Stimulated activated effector memory CD8-positive, alpha-beta T cell treated with anti-CD3 and anti-CD28 coated beads, Interleukin-12 subunit alpha, Interleukin-12 subunit beta, amount 100 ng/mL, for 72 hours (primary cell): ENCODE data around the gene MAP1S.

Source experiments
- ATAC-seq: fragments of 150-1000 bp; cut with Tn5 transposase; 2 replicates; pipeline ENCODE4 v1.10.0; 2021
- DNase-seq, 2 donors: peaks; one replicate each; pipeline ENCODE4 v3.0.0; 2021 to 2022; ENCODE audit warnings: low spot score in 2 of 2
- H3K27ac Mint-ChIP-seq: one replicate; pipeline ENCODE4 v1.8.0; 2022; ENCODE audit warnings: mild to moderate bottlenecking, mixed read lengths
- H3K36me3 Mint-ChIP-seq: one replicate; pipeline ENCODE4 v1.8.0; 2022; ENCODE audit warnings: mild to moderate bottlenecking, mixed read lengths
- H3K4me1 Mint-ChIP-seq: one replicate; pipeline ENCODE4 v1.8.0; 2022; ENCODE audit warnings: mixed read lengths
- H3K4me3 Mint-ChIP-seq: one replicate; pipeline ENCODE4 v1.8.0; 2022; ENCODE audit warnings: mild to moderate bottlenecking, mixed read lengths
- H3K9me3 Mint-ChIP-seq: one replicate; pipeline ENCODE4 v1.8.0; 2022; ENCODE audit warnings: mixed read lengths

The MAP1S gene

DNA sequence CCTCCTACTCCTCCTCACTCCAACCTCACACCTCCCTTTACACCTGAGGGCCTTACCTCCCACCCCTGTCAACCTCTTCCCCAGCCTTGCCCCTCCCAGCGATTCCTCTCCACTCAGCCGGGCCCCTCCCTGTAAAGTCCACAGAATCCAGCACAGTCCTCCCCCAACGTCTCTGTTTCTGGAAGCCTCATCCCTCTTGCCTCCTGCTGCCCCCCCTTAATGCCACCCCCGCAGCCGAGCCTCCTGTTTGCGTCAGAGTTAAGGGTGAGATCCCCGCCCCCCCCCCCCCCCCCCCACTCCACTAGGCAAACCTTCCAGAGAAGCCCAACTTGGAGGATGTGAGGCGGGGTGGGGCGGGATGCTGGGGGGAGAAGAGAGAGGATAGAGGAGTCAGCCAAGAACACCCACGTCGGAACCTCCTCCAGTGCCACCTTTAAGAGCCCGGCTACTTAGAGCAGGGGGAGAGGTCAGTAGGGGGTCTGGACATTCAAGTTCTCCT, 33.2 kb upstream of the MAP1S start:
- no peaks in the 10 kb centered on the region for H3K36me3 Mint-ChIP-seq
- peaks cover 2% of the 10 kb centered on the region for H3K9me3 Mint-ChIP-seq
- H3K4me3 Mint-ChIP-seq = peak overlapping the region; percentile 30
- peaks cover 22% of the 10 kb centered on the region for H3K4me1 Mint-ChIP-seq
- DNase-seq = no peak
- H3K27ac Mint-ChIP-seq = no peak overlapping the region
- no peak for ATAC-seq

DNA sequence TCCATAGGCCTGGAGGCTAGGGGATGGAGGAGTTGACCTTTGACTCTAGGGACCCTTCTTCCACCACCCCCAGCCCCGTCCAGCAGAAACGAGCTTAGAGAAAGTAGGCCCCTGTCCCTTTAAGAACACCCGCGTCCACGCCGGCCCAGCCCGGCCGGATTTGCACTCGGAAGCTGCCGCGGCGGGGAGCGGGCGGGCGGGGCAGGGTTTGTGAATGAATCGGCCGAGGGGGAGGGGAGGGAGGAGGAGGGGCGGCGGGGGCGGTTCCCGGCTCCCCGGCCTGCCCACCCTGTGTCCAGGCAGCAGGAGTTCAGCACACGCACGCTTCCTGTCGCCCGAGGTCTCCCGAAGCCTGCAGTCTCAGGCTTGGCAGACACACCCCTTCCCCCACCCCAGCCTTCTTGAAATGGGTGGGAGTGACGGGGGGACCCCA, 32.7 kb upstream of the MAP1S start:
- ATAC-seq (no peak), DNase-seq (no peak)
- Mint-ChIP-seq H3K9me3 (peaks cover 2% of the 10 kb centered on the region), H3K4me1 (peaks cover 19% of the 10 kb centered on the region), H3K4me3 (peak overlapping the region; percentile 30), H3K27ac (no peak overlapping the region), H3K36me3 (no peaks in the 10 kb centered on the region)

DNA sequence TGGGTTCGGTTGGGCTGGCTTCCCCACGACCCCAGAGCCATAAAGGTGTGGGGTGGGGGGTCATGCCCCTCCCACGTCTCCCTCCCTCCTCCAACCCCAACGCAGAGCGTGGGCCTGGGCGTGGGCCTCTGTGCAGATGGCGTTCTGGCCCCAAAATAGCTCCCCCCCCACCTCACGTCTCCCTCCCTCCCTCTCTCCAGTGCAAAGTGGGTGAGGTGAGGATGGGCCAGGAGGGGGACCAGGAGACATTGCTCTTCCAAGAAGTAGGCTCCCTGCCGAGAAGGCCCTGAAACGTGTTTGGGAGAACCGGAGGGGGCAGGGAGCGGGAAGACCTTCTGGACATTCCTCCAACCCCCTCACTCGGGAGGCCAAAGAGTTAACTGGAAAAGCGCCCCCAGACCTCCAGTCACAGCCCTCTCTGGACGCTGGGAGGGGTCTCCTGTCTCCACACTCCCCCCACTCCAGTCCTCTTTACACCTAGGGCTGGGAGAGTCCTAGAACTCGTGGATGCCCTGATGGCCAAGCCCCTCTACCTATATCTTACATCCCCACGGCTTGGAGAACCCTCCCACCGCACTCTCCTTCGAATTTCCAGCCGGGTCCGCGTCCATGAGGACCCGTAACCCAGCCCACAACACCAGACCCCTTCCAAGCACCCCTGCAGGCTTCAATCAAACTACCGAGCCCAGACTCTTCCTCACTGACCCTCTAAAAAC, 32.0 kb upstream of the MAP1S start:
- H3K9me3 Mint-ChIP-seq = peaks cover 2% of the 10 kb centered on the region
- no peak overlapping the region for H3K27ac Mint-ChIP-seq
- H3K4me3 Mint-ChIP-seq = peak overlapping the region; percentile 30
- H3K36me3 Mint-ChIP-seq = no peaks in the 10 kb centered on the region
- DNase-seq (no peak), ATAC-seq (no peak)
- H3K4me1 Mint-ChIP-seq = peaks cover 19% of the 10 kb centered on the region

DNA sequence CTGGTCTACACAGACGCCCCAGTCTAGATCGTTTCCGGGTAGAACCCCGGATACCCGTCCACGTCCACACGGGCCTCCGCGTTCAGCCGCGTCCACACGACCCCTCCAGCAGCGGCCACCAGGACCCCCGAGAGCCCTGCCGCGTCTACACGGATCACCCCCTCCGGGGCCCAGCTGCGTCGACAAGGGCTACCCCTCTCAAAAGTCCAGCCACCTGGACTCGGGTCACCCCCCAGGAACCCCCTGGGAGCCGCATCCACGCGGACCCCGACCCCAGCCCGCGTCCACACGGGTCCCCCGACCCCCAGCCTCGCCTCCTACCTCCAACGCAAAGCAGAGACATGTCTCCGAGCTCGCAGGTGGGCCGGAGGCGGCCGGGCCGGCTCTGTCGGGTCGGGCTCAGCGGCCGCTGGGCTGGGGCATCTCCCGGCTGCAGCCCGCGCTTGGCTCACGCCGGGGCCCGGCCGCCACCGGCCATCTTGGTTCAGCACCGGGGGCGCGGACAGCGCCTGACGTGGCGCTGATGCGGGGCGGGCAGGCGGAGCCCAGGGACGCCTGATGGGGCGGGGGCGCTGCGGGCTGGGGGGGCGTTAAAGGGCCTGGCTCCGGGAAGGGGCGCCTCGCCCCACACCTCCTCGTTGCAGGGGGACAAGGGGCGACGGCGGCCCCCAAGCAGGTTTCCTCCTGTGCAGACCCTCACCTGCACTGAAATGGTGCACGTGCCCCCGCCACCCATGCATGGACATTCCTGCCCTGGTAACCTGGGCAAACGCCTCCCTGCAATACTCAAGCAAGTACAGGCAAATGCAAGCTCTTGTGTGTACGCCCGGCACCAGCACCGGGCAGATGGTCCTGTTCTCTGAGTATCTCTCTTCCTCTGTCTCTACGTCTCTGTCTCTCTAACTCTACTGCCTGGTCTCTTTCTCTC, 31.2 kb upstream of the MAP1S start, which contains the start of gene UNC13A:
UNC13A (minus strand) TSS at position 498 of the 928 bp plus-strand sequence; CDS start at position 343, 155 bp downstream.
- Mint-ChIP-seq H3K4me1 (peaks cover 19% of the 10 kb centered on the region), H3K4me3 (peak within 1 kb of the TSS; percentile 30), H3K27ac (no peak within 1 kb of the TSS), H3K36me3 (no peaks in the 10 kb centered on the region), H3K9me3 (peaks cover 2% of the 10 kb centered on the region)
- peak; percentile 51 to 60 for DNase-seq
- peak; percentile 68 for ATAC-seq

DNA sequence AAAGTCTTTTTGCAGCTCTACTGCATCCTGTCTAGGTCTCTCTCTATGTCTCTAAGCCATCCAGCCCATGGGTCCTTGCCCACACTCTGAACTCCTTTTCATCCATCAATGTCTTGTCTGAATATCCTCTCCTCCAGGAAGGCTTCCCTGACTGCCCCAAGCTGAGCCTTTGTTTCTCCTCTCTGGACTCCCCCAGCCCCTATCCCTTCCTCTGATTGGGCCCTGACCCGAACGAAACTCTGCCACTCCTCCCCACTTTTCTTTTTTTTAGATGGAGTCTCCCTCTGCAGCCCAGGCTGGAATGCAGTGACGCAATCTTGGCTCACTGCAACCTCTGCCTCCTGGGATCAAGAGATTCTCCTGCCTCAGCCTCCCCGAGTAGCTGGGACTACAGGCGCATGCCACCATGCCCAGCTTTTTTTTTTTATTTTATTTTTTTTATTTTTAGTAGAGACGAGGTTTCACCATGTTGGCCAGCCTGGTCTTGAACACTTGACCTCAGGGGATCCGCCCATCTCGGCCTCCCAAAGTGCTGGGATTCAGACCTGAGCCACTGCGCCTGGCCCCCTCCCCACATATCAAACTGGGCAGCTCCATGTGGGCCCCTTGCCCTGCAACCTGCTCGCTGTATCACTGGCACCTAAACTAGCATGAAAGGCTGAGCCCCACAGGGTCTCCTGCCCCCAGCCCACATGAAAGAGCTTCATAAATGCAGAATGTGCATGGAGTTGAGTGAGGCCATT, 30.3 kb upstream of the MAP1S start:
- Mint-ChIP-seq H3K4me3 (peak overlapping the region; percentile 0), H3K27ac (no peak overlapping the region), H3K36me3 (no peaks in the 10 kb centered on the region), H3K9me3 (peaks cover 2% of the 10 kb centered on the region), H3K4me1 (peaks cover 19% of the 10 kb centered on the region)
- no peak for ATAC-seq
- DNase-seq = no peak

DNA sequence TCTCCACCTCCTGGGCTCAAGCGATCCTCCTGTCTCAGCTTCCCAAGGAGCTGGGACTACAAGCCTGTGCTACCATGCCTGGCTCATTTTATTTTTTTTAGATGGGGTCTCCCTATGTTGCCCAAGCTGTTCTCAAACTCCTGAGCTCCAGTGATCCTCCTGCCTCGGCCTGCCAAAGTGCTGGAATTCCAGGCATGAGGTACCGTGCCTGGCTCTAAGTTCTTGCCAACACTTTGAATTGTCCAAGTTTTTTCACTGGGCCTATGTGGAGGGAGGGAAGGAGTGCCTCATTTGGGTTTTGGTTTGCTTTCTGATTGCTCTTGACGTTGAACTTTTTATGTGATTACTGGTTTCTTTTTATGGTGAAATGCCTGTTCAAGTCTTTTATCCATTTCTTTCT, 26.7 kb upstream of the MAP1S start:
- Mint-ChIP-seq H3K4me1 (peaks cover 10% of the 10 kb centered on the region), H3K4me3 (no peak overlapping the region), H3K9me3 (peaks cover 2% of the 10 kb centered on the region), H3K27ac (no peak overlapping the region), H3K36me3 (no peaks in the 10 kb centered on the region)
- no peak for ATAC-seq
- DNase-seq = no peak

DNA sequence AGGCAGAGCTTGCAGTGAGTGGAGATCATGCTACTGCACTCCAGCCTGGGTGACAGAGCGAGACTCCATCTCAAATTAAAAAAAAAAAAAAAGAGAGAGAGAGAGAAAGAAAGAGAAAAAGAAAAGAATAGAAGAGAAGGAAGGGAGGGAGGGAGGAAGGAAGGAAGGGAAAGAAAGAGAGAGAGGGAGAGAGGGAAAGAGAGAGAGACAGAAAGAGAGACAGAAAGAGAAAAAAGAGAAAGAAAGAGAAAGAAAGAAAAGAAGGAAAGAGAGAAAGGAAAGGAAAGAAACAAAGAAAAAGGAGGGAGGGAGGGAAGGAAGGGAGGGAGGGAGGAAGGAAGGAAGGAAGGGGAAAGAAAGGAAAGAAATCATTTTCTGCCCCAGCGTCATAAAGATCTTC, 24.1 kb upstream of the MAP1S start:
- H3K36me3 Mint-ChIP-seq = peaks cover 6% of the 10 kb centered on the region
- H3K27ac Mint-ChIP-seq = no peak overlapping the region
- no peaks in the 10 kb centered on the region for H3K9me3 Mint-ChIP-seq
- ATAC-seq (no peak), DNase-seq (no peak)
- H3K4me3 Mint-ChIP-seq = no peak overlapping the region
- no peaks in the 10 kb centered on the region for H3K4me1 Mint-ChIP-seq

DNA sequence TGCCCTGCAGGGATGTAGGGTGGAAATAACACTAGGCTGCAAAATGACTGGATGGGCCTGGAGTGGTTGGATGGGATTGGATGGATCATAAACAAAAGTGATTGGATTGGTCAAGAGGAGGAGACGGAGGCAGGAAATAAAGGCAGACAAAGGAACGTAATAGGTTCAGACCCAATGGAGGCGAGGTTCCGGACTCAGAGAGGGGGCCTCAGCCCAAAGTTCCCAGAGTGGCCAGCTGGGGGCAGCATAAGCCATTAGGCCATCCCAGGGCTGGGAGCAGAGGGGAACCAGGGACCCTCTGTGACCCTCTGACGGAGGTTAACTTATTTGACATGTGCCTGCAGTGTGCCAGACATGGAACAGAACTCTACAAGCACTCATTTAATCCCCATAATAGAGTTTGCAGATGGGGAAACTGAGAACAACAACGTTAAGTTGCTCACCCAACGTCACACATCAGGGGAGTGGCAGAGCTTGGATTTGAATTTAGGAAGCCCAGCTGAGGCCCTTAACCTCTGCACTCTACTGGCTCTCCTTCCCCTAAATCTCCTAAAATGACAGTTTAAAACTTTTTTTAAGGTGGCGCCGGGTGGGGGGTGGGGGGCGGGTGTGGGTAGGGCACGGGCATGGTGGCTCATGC, 15.3 kb upstream of the MAP1S start:
- no peak overlapping the region for H3K4me3 Mint-ChIP-seq
- DNase-seq (peak; percentile 70 to 87), ATAC-seq (peak; percentile 89)
- peaks cover 6% of the 10 kb centered on the region for H3K36me3 Mint-ChIP-seq
- H3K4me1 Mint-ChIP-seq = peaks cover 11% of the 10 kb centered on the region
- no peaks in the 10 kb centered on the region for H3K9me3 Mint-ChIP-seq
- H3K27ac Mint-ChIP-seq = no peak overlapping the region

DNA sequence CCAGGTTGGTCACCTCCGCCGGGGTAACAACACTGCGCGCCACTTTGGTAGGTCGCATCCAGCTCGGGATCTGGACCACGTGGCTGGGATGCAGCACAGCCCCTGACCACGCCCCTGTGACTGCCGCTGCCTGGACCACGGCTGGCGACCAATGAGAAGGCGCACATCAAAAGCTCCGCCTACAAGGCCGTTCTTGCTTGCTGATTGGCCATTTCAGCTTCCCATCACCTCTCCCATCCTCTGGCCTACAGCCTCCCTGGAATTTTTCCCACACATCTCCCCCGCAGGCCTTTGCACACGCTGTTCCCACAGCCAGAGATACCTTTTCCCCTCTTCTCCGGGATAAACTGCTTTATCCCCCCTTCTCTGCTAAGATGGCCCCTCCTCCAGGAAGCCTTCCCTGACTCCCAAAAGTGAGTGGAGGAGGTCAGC, 12.5 kb upstream of the MAP1S start:
- DNase-seq (no peak), ATAC-seq (no peak)
- Mint-ChIP-seq H3K4me3 (no peak overlapping the region), H3K4me1 (peaks cover 11% of the 10 kb centered on the region), H3K27ac (no peak overlapping the region), H3K36me3 (no peaks in the 10 kb centered on the region), H3K9me3 (no peaks in the 10 kb centered on the region)

DNA sequence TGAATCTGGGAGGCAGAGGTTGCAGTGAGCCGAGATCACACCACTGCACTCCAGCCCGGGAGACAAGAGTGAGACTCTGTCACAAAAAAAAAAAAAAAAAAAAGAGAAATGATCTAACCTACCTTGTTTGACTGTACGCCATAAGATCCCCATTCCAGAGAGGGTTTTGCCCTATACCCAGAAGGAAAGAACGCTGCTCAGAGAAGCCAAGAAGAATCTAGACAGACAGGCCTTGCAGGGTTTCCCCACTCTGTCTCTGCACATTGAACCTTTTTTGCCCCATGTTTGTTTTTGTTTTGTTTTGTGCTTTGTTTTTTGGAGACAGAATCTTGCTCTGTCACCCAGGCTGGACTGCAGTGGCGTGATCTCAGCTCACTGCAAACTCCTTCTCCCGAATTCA, 7.4 kb upstream of the MAP1S start:
- H3K27ac Mint-ChIP-seq = no peak overlapping the region
- H3K4me1 Mint-ChIP-seq = peaks cover 4% of the 10 kb centered on the region
- no peaks in the 10 kb centered on the region for H3K9me3 Mint-ChIP-seq
- ATAC-seq (no peak), DNase-seq (no peak)
- no peak overlapping the region for H3K4me3 Mint-ChIP-seq
- H3K36me3 Mint-ChIP-seq = no peaks in the 10 kb centered on the region

DNA sequence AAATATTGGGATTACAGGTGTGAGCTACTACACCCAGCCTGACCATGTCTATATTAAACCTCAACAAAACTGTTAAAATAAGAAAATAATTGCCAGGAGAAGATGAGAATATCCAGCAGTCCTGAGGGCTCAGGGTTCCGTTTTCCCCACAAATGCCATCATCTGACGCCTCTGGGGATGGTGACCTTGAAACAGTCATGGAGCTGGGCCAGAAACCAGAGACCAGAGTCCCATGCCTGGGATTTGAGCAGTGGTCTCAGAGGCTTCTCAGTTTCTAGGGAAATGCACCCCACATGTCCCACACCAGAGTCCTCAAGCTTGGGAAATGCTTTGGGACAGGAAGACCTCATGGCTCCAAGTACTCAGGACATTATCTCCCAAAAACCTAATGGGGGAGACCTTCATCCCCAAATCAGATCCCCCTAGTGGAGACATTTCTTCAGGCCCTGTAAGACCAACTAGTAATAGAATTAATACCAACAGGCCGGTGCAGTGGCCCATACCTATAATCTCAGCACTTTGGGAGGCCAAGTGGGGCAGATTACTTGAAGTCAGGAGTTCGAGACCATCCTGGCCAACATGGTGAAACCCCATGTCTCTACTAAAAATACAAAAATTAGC, 2.9 kb upstream of the MAP1S start:
- Mint-ChIP-seq H3K4me1 (peaks cover 36% of the 10 kb centered on the region), H3K27ac (no peak overlapping the region), H3K4me3 (no peak overlapping the region), H3K9me3 (no peaks in the 10 kb centered on the region), H3K36me3 (peaks cover 12% of the 10 kb centered on the region)
- ATAC-seq = no peak
- no peak for DNase-seq

DNA sequence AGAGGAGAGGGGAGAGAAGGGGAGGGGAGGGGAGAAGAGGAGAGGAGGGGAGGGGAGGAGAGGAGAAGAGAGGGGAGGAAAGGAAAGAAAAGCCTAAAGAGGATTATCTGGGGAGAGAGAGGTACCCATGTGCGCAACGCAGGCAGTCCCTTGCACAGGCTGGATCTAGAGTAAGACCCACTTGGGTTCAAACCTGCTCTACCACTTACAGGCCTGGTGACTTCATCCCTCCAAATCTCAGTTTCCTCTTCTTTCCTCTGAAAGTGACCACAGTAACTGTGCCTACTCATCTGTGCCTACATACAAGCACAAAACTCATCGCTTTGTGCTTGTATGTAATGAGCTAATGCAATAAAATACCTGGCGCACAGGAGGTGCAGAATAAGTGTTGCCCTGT, 732 bp upstream of the MAP1S start:
- Mint-ChIP-seq H3K4me1 (peaks cover 49% of the 10 kb centered on the region), H3K27ac (peak overlapping the region; percentile 92), H3K4me3 (peak overlapping the region; percentile 95), H3K36me3 (peaks cover 33% of the 10 kb centered on the region), H3K9me3 (no peaks in the 10 kb centered on the region)
- peak; percentile 86 for ATAC-seq
- no peak for DNase-seq

DNA sequence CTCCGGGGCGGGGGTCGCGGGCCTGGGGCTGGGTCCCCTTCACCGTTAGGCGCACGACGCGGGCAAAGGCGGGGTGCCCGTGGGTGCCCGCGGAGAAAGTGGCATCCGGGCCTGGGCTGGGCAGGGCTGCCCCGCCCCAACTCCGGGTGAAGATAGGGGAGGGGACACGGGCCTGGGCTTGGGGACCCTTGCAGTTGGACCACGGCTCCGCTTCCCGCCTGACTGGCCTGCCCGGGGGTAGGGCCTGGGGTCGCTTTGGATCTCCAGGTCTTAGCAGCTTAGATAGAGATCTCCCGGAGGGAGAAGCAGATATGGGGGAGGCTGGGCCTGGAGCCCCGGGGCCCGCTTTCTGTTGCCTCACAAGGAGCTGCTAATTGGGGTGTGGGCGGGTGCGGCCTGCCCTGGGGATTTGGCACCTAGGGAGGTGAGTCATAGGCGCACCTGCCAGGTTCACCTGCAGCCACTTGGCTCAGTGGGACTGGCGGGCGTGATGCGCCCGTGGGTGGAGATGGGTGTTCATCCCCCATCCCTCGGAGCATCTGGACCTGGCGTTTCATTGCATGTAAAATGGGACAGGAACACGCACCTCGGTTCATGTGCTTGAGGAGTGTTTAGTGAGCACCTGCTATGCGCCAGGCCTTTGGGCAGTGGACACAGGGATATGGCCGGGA, 585 bp downstream of the MAP1S start:
- Mint-ChIP-seq H3K4me1 (peaks cover 57% of the 10 kb centered on the region), H3K4me3 (peak overlapping the region; percentile 95), H3K9me3 (no peaks in the 10 kb centered on the region), H3K36me3 (peaks cover 46% of the 10 kb centered on the region), H3K27ac (peak overlapping the region; percentile 92)
- peak in 1 of 2 donors; percentile 58 for DNase-seq
- peak; percentile 38 for ATAC-seq

DNA sequence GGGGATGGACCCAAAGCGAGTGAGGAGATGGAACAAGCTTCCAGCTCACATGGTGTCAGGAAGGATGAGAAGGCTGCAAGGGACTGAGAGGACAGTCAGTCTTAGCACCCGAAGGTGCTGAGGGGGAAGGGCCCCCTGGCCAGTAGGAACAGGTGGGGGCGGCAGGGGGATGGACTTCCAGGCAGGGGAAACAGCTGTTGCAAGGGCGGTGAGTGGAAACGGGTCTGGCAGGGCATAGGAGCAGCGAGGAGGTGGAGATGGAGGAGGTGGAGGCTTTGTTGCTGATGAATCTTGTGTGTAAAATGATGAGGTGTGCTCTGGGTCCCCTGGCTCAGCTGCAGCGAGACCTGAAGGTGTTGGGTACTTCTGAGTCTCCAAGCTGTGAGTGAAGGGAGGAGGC, 1.2 kb downstream of the MAP1S start:
- DNase-seq (no peak), ATAC-seq (no peak)
- H3K4me1 Mint-ChIP-seq = peaks cover 57% of the 10 kb centered on the region
- peak overlapping the region; percentile 90 for H3K27ac Mint-ChIP-seq
- peaks cover 52% of the 10 kb centered on the region for H3K36me3 Mint-ChIP-seq
- no peaks in the 10 kb centered on the region for H3K9me3 Mint-ChIP-seq
- peak overlapping the region; percentile 95 for H3K4me3 Mint-ChIP-seq
